ENCODE results near the gene MED26.
"Not testable (repeated sequence)": the region's sequence is repeated elsewhere in the genome, so short reads cannot be mapped to it uniquely, and the experiment has no call there.

The MED26 gene

GRCh38 chr19:16628183-16628983 lies at the start of gene MED26:
MED26 (minus strand) TSS chr19:16628204; CDS start chr19:16627943, 261 bp downstream.
- peak; percentile 93 for DNase-seq

GRCh38 chr19:16677055-16677454 lies 49.1 kb upstream of the MED26 start:
- DNase-seq, result no peak

- no peak for DNase-seq
Observed at GRCh38 chr19:16676101-16676798, 48.2 kb upstream of the MED26 start.

- DNase-seq, result not testable (repeated sequence)
Observed at GRCh38 chr19:16673839-16674238, 45.8 kb upstream of the MED26 start.

- DNase-seq, result no peak
Observed at GRCh38 chr19:16673231-16673630, 45.2 kb upstream of the MED26 start.

GRCh38 chr19:16671652-16672274 lies 43.8 kb upstream of the MED26 start:
- no peak for DNase-seq

- no peak for DNase-seq
Observed at GRCh38 chr19:16670291-16670690, 42.3 kb upstream of the MED26 start.

- not testable (repeated sequence) for DNase-seq
Observed at GRCh38 chr19:16668702-16669101, 40.7 kb upstream of the MED26 start.

- no peak for DNase-seq
Observed at GRCh38 chr19:16668176-16668575, 40.2 kb upstream of the MED26 start.

GRCh38 chr19:16661480-16662034 lies 33.6 kb upstream of the MED26 start:
- peak; percentile 5 for DNase-seq

- DNase-seq, result peak; percentile 48
Observed at GRCh38 chr19:16660763-16661479, 32.9 kb upstream of the MED26 start, which contains the start of gene TMEM38A. TMEM38A (plus strand) TSS chr19:16661139; CDS start chr19:16661218, 79 bp downstream.

GRCh38 chr19:16659832-16660708 lies 32.1 kb upstream of the MED26 start, which contains the start of gene SMIM7:
SMIM7 (minus strand) TSS chr19:16660144; CDS start chr19:16660110, 34 bp downstream.
- DNase-seq, result peak; percentile 99

GRCh38 chr19:16659464-16659831 lies 31.4 kb upstream of the MED26 start:
- DNase-seq, result no peak

- no peak for DNase-seq
Observed at GRCh38 chr19:16657384-16657783, 29.4 kb upstream of the MED26 start.

GRCh38 chr19:16655727-16656126 lies 27.7 kb upstream of the MED26 start:
- no peak for DNase-seq

GRCh38 chr19:16654627-16655026 lies 26.6 kb upstream of the MED26 start:
- DNase-seq, result no peak

- DNase-seq, result no peak
Observed at GRCh38 chr19:16654140-16654539, 26.1 kb upstream of the MED26 start.

- no peak for DNase-seq
Observed at GRCh38 chr19:16652854-16653253, 24.9 kb upstream of the MED26 start.

GRCh38 chr19:16651421-16652188 lies 23.6 kb upstream of the MED26 start:
- not testable (repeated sequence) for DNase-seq

GRCh38 chr19:16650821-16651220 lies 22.8 kb upstream of the MED26 start:
- DNase-seq, result no peak

GRCh38 chr19:16649734-16650133 lies 21.7 kb upstream of the MED26 start:
- DNase-seq, result no peak
